ENCODE measurements around the gene RABGAP1L. TPM values are rescaled to one million over a fixed set of nuclear protein-coding genes. Genes with fewer than 3 reads are reported as not detected.

RABGAP1L gene
- total and polyA plus RNA-seq, 2 of the 4 experiments (the other 2 are of a cell fraction), result 7.9 to 26.7 TPM

- no CpG with 5 or more reads among the region's 6 CpGs for WGBS, 2 experiments (ENCODE audit: extremely low coverage in 2 of 2, insufficient read length in 1 of 2)
- CTCF ChIA-PET, result interaction anchor here (1.1 kb wide), 1 partner anchor 86 kb away, joined by 4 read pairs; no protein-coding TSS in a partner anchor
Measured at GRCh38 chr1:174358786-174359453, 199.6 kb downstream of the RABGAP1L start.

More at GRCh38 chr1:174358786-174359453, 199.6 kb downstream of the RABGAP1L start:
- TF ChIP-seq BHLHE40 (IDR thresholded peaks at IDR 0.05; ENCODE audit: low read depth, low read length) (no peak), CHD1 (IDR thresholded peaks at IDR 0.05; ENCODE audit: low read depth, low read length) (no peak), ELK1 (IDR thresholded peaks at IDR 0.05; ENCODE audit: borderline replicate concordance, low read depth, low read length) (no peak), NFE2L2 (IDR thresholded peaks at IDR 0.05; ENCODE audit: low read depth, low read length) (no peak), RAD21 (IDR thresholded peaks at IDR 0.05; ENCODE audit: low read length) (no peak), USF2 (IDR thresholded peaks at IDR 0.05; ENCODE audit: low read depth, low read length) (no peak), SMC3 (IDR thresholded peaks at IDR 0.05; ENCODE audit: low read depth, low read length) (no peak), RCOR1 (IDR thresholded peaks at IDR 0.05; ENCODE audit: insufficient replicate concordance, low read length) (no peak), MAZ (IDR thresholded peaks at IDR 0.05; ENCODE audit: borderline replicate concordance, low read depth, low read length) (no peak), CEBPB (IDR thresholded peaks at IDR 0.05; ENCODE audit: low read depth, low read length) (no peak), POLR2A (IDR thresholded peaks at IDR 0.05; ENCODE audit: low read depth, low read length) (no peak), MXI1 (IDR thresholded peaks at IDR 0.05; ENCODE audit: borderline replicate concordance, low read depth, low read length) (no peak), CTCF (conservative IDR thresholded peaks at IDR 0.05; ENCODE audit: low read depth, low read length) (no peak), RFX5 (IDR thresholded peaks at IDR 0.05; ENCODE audit: low read depth, low read length) (no peak), MAFK (IDR thresholded peaks at IDR 0.05; ENCODE audit: low read depth, low read length) (no peak), FOS (IDR thresholded peaks at IDR 0.05; ENCODE audit: low read depth, low read length) (no peak)
- H3K14ac ChIP-seq (replicated peaks; ENCODE audit: low read depth, low read length), result no peak overlapping the region
- no peak overlapping the region for H4K5ac ChIP-seq (ENCODE audit: low read depth, low read length)
- H3K4ac ChIP-seq (ENCODE audit: low read depth, low read length), result no peak overlapping the region
- no peak overlapping the region for H3K56ac ChIP-seq (ENCODE audit: extremely low read depth, insufficient read depth, low read length)
- no peak for DNase-seq
- no peak overlapping the region for H4K8ac ChIP-seq (ENCODE audit: low read depth in 2 of 2, low read length in 2 of 2)
- BruUV-seq (replicated peaks), result no TSS peak
- no peak overlapping the region for H2AFZ ChIP-seq (replicated peaks; ENCODE audit: low read length, poor library complexity)
- H3K4me3 ChIP-seq (ENCODE audit: insufficient read depth, low read depth, low read length), result no peak overlapping the region
- H3K36me3 ChIP-seq (ENCODE audit: control insufficient read depth, insufficient read depth, low read length), result no peaks in the 10 kb centered on the region
- no peak overlapping the region for H2AK5ac ChIP-seq (ENCODE audit: low read depth, low read length)
- no peak overlapping the region for H3K27ac ChIP-seq (ENCODE audit: insufficient read depth, low read length)
- H2BK120ac ChIP-seq (ENCODE audit: low read depth, low read length), result no peak overlapping the region
- H2BK20ac ChIP-seq (ENCODE audit: low read depth, low read length), result no peak overlapping the region
- no peak overlapping the region for H3K23ac ChIP-seq (ENCODE audit: low read depth, low read length)
- H2BK5ac ChIP-seq (ENCODE audit: low read depth, low read length, poor library complexity, severe bottlenecking), result no peak overlapping the region
- no peaks in the 10 kb centered on the region for H3K9me3 ChIP-seq (ENCODE audit: control insufficient read depth, insufficient read depth, low read length)
- no peak overlapping the region for H3K18ac ChIP-seq (ENCODE audit: low read depth, low read length)
- no peaks in the 10 kb centered on the region for H3K4me1 ChIP-seq (ENCODE audit: control insufficient read depth, insufficient read depth, low read length)
- no peak overlapping the region for H2BK15ac ChIP-seq (ENCODE audit: low read depth, low read length)
- no peaks in the 10 kb centered on the region for H3K79me1 ChIP-seq (ENCODE audit: low read depth in 1 of 2, low read length in 2 of 2)
- ATAC-seq (ENCODE audit: low read depth), result no peak
- intact Hi-C loops (cut with micrococcal nuclease), result no loop called here
- no peaks in the 10 kb centered on the region for H3K27me3 ChIP-seq (ENCODE audit: control insufficient read depth, insufficient read depth, low read length)
- no peaks in the 10 kb centered on the region for H4K20me1 ChIP-seq (ENCODE audit: insufficient read depth, low read length)
- H2AK9ac ChIP-seq (replicated peaks; ENCODE audit: low read depth, low read length, poor library complexity), result no peak overlapping the region
- no peak overlapping the region for H3K9ac ChIP-seq (ENCODE audit: low read depth, low read length)
- dilution Hi-C loops (cut with HindIII; ENCODE audit: low sequenced_read_pairs, unreplicated experiment), result no loop called here
- POLR2A ChIA-PET (ENCODE audit: unreplicated experiment), result no interaction called here
- in situ Hi-C loops (cut with MboI; ENCODE audit: low sequenced_read_pairs), result no loop called here
- no peaks in the 10 kb centered on the region for H3K9me1 ChIP-seq (ENCODE audit: insufficient read depth, low read length)
- H3K4me2 ChIP-seq (ENCODE audit: low read depth, low read length), result no peak overlapping the region
- no peak overlapping the region for H4K91ac ChIP-seq (ENCODE audit: insufficient read depth, low read depth, low read length)
